ENCODE results near the gene PKD1.
"Not testable (repeated sequence)": the region's sequence is repeated elsewhere in the genome, so short reads cannot be mapped to it uniquely, and the experiment has no call there.

GRCh38 chr16:2097689-2098088 is 38.0 kb downstream of the PKD1 start:
- TF ChIP-seq CTCF (conservative IDR thresholded peaks at IDR 0.05); ZFX (IDR thresholded peaks at IDR 0.05): not testable (repeated sequence)

All from C4-2B (cell line).